NCI-H2171 treated with DMSO at 0.1 percent for 48 hours (cell line): ENCODE measurements around the gene CHST2.

Source experiments
- DNase-seq: peaks from one replicate; lab custom pipeline; 2025; lab: John Stamatoyannopoulos, UW

The CHST2 gene

DNA sequence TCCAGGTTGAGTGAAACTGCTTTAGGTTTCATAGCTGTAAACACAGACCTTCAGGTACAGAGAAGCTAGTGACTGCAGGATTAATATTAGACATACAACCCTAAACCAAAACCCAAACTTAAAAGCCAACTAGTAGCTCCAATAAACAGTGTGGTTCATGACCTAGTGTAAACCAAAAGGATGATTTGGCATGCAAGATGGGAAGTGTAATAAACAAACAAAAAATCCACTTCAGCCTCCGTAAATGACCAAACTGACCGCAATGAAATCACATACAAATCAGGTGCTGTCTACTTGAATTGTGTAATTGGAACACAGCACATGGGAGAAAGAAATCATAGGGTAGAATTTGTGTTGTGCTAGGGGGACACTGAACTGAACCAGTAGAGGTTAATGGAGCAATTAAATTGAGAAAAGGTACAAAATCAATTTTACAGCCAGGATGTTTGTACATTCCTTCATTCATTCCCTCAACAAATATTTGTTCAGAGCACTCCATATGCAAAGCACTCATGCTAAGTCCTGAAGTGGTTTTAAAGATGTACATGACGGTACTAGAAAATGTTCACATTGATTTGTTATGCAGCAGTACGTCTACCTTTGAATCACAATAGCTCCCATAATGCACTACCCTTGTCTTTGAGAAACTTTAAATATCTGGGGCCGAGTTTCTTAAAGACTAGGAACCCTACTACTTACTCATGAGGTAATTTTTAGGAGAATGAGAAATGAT lies 21.4 kb upstream of the CHST2 start:
- DNase-seq: no peak

DNA sequence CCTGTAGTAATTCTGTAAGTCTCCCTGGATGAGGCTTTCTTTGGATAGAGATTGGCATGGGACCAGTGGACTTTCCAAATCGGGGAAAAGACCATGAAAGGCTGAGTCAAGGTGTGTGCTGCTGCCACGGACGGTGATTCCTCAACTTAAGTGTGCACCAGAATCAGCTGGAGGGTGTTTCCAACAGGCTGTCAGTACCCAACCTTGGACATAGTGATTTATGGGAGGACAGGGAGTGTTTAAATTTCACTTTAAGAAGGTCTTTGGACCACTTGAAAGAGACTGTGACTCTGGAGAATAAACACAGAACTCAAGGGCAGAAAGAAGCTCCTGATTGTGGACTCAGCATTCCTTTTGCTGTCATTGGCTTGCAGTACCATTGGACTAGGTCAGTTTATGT lies 20.4 kb upstream of the CHST2 start:
- DNase-seq: no peak

DNA sequence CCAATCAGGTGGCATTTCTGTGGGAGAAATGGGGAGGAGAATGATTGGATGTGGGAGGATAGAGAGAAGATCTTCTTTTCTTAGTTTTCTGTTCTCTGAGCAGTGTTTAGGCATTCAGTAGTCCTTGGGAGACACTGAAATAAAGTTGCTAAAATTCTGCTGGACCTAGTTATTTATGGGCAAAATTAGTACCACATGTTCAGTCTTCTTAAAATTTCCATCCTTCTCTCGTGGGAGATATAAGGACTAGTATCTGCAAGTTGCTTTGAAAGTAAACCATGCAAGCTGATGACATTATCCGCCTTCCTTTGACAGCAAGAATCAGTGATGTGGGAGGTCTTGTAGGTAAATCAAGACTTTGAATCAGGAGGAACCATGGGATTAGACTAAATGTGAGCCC lies 19.9 kb upstream of the CHST2 start:
- no peak for DNase-seq

DNA sequence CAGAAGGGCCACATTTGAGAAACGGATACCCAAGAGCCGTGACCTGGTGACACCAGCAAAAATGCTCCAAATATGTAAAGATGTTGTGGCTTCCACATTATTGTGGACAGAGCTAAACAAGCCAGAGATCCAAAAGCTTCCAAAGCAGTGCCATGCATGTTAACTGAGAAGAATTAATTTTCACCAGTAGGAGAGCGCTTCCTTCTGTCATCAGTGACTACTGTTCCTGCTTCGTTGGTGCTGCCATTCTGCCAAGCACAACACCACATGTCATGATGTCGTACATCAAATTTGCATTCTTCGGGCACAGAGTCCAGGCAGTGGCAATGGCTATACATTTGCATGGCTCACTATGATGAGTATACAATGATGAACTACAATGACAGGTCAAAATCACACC lies 19.1 kb upstream of the CHST2 start:
- no peak for DNase-seq

DNA sequence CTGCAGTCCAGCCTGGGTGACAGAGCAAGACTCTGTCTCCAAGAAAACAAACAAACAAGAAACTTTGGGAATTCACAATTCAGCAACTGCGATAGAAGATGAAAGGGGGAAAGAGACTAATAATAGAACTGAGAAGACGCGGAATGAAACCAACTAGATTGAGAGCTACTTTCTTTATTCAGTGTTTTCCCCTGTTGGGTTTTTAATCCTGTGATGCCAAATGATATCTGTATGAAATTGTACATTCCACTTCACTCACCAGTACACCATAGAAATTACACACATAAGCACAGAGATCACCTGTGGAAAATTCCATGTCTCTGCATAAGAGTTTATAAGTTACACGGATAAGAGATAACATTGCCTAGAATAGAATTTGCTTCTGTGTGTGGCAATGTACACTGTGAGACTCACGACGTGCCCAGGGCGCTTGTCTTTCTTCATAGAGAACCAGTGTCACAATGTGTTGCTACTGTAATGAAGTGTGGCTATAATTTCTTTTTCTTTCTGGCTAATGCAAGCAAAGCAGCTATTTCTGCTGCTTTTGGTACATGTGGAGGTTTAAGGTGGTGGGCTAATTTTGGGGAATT lies 17.7 kb upstream of the CHST2 start:
- no peak for DNase-seq

DNA sequence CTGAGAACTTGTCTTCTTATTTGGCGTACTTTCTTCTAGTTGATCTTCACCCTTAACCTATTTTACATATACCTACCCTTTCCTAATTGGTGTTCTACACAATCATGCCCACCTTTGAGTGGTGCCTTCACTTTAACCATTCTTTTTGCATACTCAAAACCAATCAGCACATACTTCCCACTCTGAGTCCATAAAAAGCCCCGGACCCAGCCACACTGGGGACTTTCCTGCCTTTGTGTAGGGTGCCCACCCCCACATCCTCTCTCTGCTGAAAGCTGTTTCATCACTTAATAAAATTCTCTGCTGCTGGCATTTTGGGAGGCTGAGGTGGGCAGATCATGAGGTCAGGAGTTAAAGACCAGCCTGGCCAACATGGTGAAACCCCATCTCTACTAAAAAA lies 15.9 kb upstream of the CHST2 start:
- no peak for DNase-seq

DNA sequence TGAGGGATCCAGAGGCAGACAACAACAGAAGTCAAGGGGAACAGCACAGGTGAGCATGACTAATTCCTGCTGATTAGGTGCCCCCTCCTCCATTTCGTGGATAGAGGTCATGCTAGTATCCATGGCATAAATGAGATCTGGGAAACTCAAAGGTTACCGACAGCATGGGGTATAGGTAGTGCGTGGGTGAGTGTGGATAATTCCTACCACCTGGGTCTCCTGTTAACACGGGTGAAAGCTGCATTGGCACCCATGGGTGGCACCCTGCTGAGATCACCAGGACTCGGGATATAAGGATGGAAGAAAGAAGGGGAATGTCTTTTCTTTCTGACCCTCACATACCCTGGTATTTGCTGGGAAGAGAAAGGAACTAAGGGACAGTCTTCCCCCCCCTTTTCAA lies 14.4 kb upstream of the CHST2 start:
- DNase-seq: no peak

DNA sequence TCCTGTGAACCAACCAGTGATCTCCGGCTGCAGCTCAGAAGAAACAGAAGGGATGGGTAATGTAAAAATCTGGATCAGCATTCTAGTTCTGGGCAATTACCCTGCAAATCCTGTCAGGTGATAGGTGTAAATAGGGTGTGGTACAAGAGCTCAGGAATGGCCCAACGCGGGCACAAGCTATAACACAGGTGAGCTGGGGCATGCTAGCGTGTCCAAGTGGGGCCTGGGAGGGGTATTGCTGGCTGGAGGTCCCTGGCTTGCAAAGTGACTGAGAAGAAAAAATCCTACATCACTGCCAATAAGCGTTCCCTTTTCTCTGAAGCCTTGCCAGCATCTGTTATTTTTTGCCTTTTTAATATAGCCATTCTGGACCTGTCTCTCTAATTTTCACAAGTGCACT lies 9.7 kb upstream of the CHST2 start:
- no peak for DNase-seq

DNA sequence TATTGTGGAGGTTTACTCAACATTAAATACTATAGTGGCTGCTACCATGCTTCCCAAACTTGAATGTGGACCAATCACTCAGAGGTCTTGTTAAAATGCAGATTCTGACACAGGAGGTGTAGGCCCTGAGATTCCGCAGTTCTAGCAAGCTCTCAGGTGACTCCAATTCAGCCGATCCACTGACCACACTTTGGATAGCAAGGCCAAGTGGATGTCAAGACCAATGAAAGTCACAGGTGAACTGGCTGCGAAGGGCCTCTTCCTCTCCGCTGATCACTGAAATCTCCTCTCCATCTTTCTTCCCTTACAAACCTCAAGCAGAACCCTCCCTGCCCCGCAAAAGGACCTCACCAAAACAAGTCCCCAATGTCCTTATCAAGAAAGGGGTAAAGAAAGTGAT lies 9.2 kb upstream of the CHST2 start:
- DNase-seq: no peak

DNA sequence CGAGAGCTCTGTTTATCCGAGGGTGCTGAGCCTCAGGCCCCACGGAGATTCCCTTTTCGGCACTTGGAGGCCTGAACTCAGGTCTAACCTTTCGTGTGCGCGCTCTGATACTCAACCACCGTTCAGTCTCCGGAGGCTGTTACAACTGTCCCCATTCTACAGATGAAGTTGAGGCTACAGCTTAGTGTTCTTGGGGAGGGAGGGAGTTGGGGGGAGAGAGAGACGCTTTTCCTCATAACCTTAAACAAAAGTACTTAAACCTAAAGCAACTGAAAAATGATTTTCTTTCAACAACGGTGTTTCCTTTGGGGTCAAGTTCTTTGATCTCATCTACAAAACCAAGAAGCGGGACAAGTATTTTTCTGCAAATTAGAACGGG lies 952 bp upstream of the CHST2 start:
- no peak for DNase-seq

DNA sequence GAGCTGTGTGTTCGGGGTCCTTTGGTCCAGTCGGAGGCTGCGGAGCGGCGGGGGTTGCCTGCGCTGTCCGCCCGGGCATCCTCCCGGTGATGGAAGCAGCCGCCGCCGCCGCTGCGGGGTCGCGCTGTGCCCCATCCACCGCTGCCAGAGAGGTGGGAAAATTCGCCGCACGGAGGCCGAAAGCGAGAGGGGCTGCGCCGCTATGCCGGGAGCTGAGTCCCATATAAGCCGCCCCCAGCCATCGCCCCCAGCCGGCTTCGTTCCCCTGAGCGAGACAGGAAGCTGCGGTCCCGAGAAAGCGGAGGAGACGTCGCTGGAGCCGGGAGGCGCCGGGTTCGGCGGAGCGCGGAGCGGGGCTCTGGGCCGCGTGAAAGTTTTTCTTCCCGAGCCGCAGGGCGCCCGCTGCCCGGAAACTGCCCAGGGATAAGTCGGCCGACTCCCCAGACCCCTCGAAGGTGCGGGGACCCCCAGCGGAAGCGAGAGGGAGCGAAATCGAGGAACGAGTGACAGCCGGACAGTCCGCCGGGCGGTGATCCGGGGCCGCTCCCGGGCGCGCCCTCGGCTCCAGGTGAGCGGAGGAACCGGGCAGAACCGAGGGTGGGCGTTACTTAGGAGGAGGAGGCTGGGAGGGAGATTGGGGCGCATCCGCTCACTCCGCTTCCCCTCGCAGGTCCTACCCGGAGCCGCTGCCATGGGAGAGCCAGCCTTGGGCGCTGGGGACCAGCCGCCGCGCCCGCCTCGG lies 574 bp downstream of the CHST2 start:
- no peak for DNase-seq

DNA sequence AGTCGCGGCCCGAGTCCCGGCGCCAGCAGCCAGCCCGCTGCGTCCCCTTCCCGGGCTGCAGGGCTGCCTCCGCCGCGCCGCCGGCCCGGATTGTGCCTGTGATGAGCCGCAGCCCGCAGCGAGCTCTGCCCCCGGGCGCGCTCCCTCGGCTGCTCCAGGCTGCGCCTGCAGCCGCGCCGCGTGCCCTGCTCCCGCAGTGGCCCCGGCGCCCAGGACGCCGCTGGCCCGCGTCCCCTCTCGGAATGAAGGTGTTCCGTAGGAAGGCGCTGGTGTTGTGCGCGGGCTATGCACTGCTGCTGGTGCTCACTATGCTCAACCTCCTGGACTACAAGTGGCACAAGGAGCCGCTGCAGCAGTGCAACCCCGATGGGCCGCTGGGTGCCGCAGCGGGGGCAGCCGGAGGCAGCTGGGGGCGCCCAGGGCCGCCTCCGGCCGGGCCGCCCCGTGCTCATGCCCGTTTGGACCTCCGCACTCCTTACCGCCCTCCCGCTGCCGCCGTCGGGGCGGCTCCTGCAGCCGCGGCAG lies 1.2 kb downstream of the CHST2 start:
- peak; percentile 14 for DNase-seq

DNA sequence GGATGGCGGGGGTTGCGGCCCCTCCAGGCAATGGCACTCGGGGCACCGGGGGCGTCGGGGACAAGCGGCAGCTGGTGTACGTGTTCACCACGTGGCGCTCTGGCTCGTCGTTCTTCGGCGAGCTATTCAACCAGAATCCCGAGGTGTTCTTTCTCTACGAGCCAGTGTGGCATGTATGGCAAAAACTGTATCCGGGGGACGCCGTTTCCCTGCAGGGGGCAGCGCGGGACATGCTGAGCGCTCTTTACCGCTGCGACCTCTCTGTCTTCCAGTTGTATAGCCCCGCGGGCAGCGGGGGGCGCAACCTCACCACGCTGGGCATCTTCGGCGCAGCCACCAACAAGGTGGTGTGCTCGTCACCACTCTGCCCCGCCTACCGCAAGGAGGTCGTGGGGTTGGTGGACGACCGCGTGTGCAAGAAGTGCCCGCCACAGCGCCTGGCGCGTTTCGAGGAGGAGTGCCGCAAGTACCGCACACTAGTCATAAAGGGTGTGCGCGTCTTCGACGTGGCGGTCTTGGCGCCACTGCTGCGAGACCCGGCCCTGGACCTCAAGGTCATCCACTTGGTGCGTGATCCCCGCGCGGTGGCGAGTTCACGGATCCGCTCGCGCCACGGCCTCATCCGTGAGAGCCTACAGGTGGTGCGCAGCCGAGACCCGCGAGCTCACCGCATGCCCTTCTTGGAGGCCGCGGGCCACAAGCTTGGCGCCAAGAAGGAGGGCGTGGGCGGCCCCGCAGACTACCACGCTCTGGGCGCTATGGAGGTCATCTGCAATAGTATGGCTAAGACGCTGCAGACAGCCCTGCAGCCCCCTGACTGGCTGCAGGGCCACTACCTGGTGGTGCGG lies 1.9 kb downstream of the CHST2 start:
- peak; percentile 21 for DNase-seq

DNA sequence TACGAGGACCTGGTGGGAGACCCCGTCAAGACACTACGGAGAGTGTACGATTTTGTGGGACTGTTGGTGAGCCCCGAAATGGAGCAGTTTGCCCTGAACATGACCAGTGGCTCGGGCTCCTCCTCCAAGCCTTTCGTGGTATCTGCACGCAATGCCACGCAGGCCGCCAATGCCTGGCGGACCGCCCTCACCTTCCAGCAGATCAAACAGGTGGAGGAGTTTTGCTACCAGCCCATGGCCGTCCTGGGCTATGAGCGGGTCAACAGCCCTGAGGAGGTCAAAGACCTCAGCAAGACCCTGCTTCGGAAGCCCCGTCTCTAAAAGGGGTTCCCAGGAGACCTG lies 2.5 kb downstream of the CHST2 start:
- no peak for DNase-seq

DNA sequence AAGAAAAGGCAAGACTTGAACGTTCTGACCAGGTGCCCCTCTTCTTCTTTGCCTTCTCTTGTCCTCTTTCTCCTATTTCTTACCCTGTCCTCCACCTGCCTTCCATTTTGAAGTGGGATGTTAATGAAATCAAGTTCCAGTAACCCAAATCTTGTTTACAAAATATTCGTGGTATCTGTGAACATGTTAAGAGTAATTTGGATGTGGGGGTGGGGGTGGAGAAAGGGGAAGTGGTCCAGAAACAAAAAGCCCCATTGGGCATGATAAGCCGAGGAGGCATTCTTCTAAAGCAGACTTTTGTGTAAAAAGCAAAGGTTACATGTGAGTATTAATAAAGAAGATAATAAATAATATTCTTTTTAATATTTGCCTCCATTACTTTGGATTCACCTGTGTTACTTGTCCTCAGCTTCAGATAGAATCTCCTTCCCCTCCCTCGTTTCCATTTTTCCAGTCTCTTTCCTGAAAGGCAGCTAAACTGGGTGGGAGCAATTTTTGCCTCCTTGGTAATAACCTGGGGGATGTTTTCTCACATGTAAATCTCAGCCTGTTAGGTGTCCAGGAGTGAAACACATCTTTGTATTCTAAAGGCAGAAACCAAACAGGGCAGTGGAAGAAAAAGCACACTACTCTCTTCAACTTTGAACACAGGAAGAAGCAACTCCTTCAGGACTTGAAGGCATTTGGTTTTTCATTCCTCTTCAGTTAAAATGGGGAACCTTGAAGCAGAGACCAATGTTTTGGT lies 3.2 kb downstream of the CHST2 start:
- DNase-seq: no peak

DNA sequence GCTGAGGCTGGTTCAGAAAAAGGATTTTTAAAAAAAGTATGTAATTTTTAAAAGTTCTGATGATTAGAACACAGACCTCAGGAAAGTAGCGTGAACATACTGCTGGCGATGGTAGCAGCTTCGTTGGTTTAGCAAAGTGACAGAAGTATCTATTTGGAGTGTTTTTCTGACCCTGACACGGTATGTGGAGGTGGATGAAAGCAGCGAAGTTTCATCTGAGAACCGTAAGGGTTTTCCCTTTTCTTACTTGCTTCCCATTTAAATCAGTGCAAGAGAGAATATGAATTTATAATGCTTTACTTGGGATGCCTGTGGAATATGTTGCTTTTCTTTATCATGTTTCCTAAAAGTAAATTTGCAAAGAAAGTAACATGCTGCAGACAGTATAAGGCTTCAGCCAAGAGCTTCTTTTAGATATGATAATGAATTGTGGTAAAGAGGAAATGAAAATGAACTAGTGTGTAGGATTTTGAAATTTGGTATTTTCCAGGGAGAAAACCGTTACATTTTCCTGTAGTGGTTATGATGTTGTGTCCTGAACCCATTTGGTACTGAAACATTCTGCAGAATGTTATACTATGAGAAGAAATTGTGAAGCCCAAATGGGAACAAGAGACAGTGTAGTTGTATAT lies 3.9 kb downstream of the CHST2 start:
- DNase-seq: no peak

DNA sequence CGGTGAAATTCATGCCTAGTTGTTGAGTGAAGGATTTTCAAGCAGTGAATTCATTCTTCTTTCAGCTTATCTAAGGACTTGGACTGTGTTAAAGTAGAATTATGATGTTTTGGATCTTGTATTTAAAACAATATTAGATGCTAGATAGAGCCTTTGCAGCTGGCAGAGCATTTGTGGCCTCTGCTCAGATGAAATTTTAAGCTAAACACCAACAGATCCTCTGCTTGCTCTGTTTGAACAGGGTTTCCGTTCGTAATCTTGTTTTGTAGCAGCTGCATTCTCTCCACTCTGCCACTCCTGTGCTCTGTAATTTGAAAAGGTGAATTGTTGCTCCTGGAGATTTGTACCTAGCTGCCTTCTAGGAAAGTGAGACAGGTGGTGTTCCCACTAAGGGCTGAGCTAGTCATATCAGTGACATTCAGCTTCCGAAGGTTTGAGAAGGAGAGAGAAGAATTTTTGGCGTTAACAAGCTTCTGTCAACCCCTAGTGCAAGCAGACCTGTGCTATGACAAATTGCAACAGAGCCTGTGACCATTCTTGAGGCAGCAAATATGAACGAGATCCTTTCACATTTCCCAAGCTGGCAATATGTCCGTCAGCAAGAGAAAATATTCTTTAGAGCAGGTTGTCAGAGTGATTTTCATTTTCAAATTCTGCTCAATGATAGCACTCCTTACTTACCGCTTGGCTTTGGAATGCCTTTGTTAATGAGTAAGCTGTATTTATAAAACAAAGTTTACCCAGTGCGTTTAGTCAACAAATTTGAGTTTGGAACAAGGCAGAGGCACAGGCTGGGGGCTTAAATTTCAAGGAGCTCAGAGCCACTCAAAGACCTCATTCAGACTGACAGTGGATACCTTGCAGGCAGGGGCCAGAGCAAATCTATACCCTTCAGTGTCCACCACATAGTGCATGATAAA lies 5.3 kb downstream of the CHST2 start:
- peak; percentile 57 for DNase-seq

DNA sequence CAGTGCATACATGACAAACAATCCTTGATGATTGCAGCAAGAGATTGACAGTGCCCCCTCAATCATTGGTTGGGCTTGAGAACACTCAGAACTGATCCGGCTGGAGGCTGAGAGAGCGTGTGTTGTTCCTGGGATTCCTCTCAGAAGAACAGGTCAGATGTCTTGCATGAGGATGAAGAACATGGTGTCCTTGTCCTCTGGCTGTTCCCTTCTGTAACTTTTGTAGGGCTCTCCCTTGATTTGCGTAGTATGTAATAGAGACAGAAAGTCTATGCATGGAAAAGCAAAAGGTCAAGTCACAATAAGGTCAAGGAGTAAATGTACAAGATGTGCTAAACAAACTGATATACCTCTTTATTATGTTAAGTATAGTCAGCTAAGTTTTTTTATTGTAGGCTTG lies 8.2 kb downstream of the CHST2 start:
- DNase-seq: no peak

DNA sequence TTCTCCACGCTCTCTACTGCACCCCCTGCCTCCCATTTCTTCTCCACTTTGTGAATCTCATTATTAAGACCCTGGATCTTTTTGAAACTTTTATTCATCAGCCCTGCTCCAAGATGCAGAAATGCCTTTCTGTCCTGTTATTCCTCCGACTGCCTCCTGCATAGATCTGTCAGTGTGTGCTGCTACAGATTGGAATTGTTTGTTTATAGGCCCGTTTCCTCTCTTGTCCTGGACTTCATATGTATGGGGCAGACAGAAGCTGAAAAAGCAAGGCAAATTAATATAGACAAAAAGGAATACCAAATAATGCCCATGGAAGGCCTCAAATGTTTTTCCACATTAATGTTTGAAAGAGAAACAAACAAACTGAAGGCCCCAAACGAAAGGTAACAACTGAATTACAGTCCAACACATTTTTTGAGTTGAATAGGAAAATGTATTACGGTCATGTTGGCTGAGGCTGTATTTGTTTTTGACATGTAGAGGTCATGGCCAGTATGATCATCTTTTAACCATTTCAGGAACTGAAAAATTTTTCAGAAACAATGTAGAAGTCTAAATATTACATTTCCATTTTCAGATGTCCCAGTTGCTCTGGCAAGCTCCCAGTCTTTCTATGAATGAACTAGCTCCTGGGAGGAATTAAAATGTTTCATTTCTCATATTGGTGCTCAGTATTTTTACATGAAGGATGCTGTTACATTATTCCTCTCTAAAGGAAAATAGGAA lies 8.8 kb downstream of the CHST2 start:
- DNase-seq: no peak
